ENCODE results near the gene ZNF841.
"Not testable (repeated sequence)": the region's sequence is repeated elsewhere in the genome, so short reads cannot be mapped to it uniquely, and the experiment has no call there.

The ZNF841 gene

GRCh38 chr19:52095172-52096014, at the start of gene ZNF841:
Gene ZNF841, minus strand, starts transcription at chr19:52095765. Its CDS starts 10,964 bp downstream, at chr19:52084801.
- peak; percentile 94 for DNase-seq

- no peak for DNase-seq
These were observed 46.5 kb upstream of the ZNF841 start for GRCh38 chr19:52142001-52142595.

GRCh38 chr19:52141203-52141602, 45.6 kb upstream of the ZNF841 start:
- DNase-seq: no peak

GRCh38 chr19:52140032-52140710, 44.6 kb upstream of the ZNF841 start:
- DNase-seq: peak; percentile 98

GRCh38 chr19:52139252-52140031, 43.9 kb upstream of the ZNF841 start, which contains the start of gene ZNF616:
Gene ZNF616, minus strand, starts transcription at chr19:52139938. Its CDS starts 9,426 bp downstream, at chr19:52130512.
- peak; percentile 84 for DNase-seq

GRCh38 chr19:52138983-52139251, 43.4 kb upstream of the ZNF841 start:
- no peak for DNase-seq

- DNase-seq: peak; percentile 45
These were observed 42.9 kb upstream of the ZNF841 start for GRCh38 chr19:52138278-52138982.

GRCh38 chr19:52120286-52120685, 24.7 kb upstream of the ZNF841 start:
- DNase-seq: no peak

GRCh38 chr19:52115526-52116053, 20.0 kb upstream of the ZNF841 start:
- DNase-seq: no peak

GRCh38 chr19:52114691-52115090, 19.1 kb upstream of the ZNF841 start:
- no peak for DNase-seq

- no peak for DNase-seq
These were observed 17.1 kb upstream of the ZNF841 start for GRCh38 chr19:52112624-52113023.

GRCh38 chr19:52110780-52111179, 15.2 kb upstream of the ZNF841 start:
- no peak for DNase-seq

- DNase-seq: no peak
These were observed 7.2 kb upstream of the ZNF841 start for GRCh38 chr19:52102782-52103181.

GRCh38 chr19:52101866-52102562, 6.4 kb upstream of the ZNF841 start:
- no peak for DNase-seq

- no peak for DNase-seq
These were observed 4.1 kb upstream of the ZNF841 start for GRCh38 chr19:52099497-52100138.

GRCh38 chr19:52096416-52096815, 851 bp upstream of the ZNF841 start:
- not testable (repeated sequence) for DNase-seq

- no peak for DNase-seq
These were observed 937 bp downstream of the ZNF841 start for GRCh38 chr19:52094526-52095130.

- no peak for DNase-seq
These were observed 9.1 kb downstream of the ZNF841 start for GRCh38 chr19:52086481-52086880.

GRCh38 chr19:52070496-52070895, 25.1 kb downstream of the ZNF841 start:
- no peak for DNase-seq

- no peak for DNase-seq
These were observed 25.9 kb downstream of the ZNF841 start for GRCh38 chr19:52069653-52070052.
